ENCODE measurements around the gene PDGFRB. TPM values are rescaled to one million over a fixed set of nuclear protein-coding genes. Genes with fewer than 3 reads are reported as not detected.

PDGFRB gene
- polyA plus RNA-seq, 1 donor from 2014 or later: not detected

GRCh38 chr5:150111122-150111521, 44.5 kb downstream of the PDGFRB start:
- Histone ChIP-seq H3K36me3 (ENCODE audit: insufficient read depth, low read length) (no peaks in the 10 kb centered on the region), H3K9me2 (ENCODE audit: insufficient read depth, low read length) (no peaks in the 10 kb centered on the region), H3K4me3 (ENCODE audit: low read length) (no peak overlapping the region), H3K9ac (ENCODE audit: low read length) (no peak overlapping the region), H3K27me3 (ENCODE audit: insufficient read depth, low read depth, low read length) (no peaks in the 10 kb centered on the region), H3K27ac (ENCODE audit: low read length) (no peak overlapping the region), H3K4me2 (ENCODE audit: low read length) (no peak overlapping the region), H3F3A (ENCODE audit: insufficient read depth, low read length, poor library complexity, severe bottlenecking) (no peaks in the 10 kb centered on the region), H2AFZ (ENCODE audit: low read depth, low read length) (no peak overlapping the region), H3K9me3 (ENCODE audit: low read length) (no peaks in the 10 kb centered on the region), H3K79me2 (replicated peaks; ENCODE audit: insufficient read depth, low read length) (no peaks in the 10 kb centered on the region), H4K20me1 (ENCODE audit: insufficient read depth) (no peaks in the 10 kb centered on the region)
- TF ChIP-seq CTCF (IDR thresholded peaks at IDR 0.05; ENCODE audit: poor library complexity, severe bottlenecking): no peak

- no peaks in the 10 kb centered on the region for H4K20me1 ChIP-seq (ENCODE audit: insufficient read depth)
- H3K4me2 ChIP-seq (ENCODE audit: low read length): no peak overlapping the region
- H3K9ac ChIP-seq (ENCODE audit: low read length): no peak overlapping the region
- H3K27me3 ChIP-seq (ENCODE audit: insufficient read depth, low read depth, low read length): no peaks in the 10 kb centered on the region
- H3K36me3 ChIP-seq (ENCODE audit: insufficient read depth, low read length): no peaks in the 10 kb centered on the region
- no peak overlapping the region for H3K27ac ChIP-seq (ENCODE audit: low read length)
- no peaks in the 10 kb centered on the region for H3F3A ChIP-seq (ENCODE audit: insufficient read depth, low read length, poor library complexity, severe bottlenecking)
- TF ChIP-seq POLR2AphosphoS5 (IDR thresholded peaks at IDR 0.05) (no peak), MXI1 (conservative IDR thresholded peaks at IDR 0.05; ENCODE audit: poor library complexity, severe bottlenecking) (no peak), EP300 (conservative IDR thresholded peaks at IDR 0.05; ENCODE audit: poor library complexity, severe bottlenecking) (no peak), RAD21 (conservative IDR thresholded peaks at IDR 0.05) (no peak), TAF1 (IDR thresholded peaks at IDR 0.05; ENCODE audit: low read depth) (no peak), REST (IDR thresholded peaks at IDR 0.05; ENCODE audit: borderline replicate concordance) (no peak), EZH2 (IDR thresholded peaks at IDR 0.05; ENCODE audit: borderline replicate concordance, insufficient read depth, low read length, poor library complexity, severe bottlenecking) (no peak), CTCF (IDR thresholded peaks at IDR 0.05; ENCODE audit: poor library complexity, severe bottlenecking) (no peak), SMC3 (conservative IDR thresholded peaks at IDR 0.05; ENCODE audit: poor library complexity) (no peak)
- no peak overlapping the region for H2AFZ ChIP-seq (ENCODE audit: low read depth, low read length)
- H3K9me2 ChIP-seq (ENCODE audit: insufficient read depth, low read length): no peaks in the 10 kb centered on the region
- H3K9me3 ChIP-seq (ENCODE audit: low read length): no peaks in the 10 kb centered on the region
- no peaks in the 10 kb centered on the region for H3K79me2 ChIP-seq (replicated peaks; ENCODE audit: insufficient read depth, low read length)
- H3K4me3 ChIP-seq (ENCODE audit: low read length): no peak overlapping the region
Observed at GRCh38 chr5:150109921-150110320, 45.7 kb downstream of the PDGFRB start.

Measured in neural cell (in vitro differentiated cells).